Measurements from ENCODE around the gene SLTM.

DNA sequence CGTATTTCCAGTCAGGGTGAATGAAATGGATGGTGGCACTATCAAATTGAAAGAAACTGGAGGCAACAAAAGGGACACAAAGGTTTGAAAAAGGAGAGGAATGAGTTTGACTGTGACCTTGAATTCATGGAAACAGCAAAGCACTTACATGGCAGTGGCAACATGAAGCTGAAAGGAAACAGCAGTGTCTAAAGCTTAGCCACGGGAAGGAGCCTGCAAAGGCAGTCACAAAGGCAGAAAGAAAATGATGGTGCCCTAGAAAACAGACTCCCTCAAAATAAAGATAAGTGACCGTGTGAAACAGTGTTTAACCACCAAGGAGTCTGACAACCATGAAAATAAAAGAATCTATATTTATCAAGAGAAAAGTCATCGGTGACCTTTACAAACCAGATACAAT, 51.2 kb downstream of the SLTM start:
- TF ChIP-seq EZH2 (IDR thresholded peaks at IDR 0.05) (no peak), POLR2AphosphoS5 (IDR thresholded peaks at IDR 0.05; ENCODE audit: borderline replicate concordance, low read depth, low read length) (no peak)
